ENCODE data around the gene RNASEH2B. TPM values are rescaled to one million over a fixed set of nuclear protein-coding genes. Genes with fewer than 3 reads are reported as not detected.

The RNASEH2B gene
- total and polyA plus RNA-seq, 2 donors (not counting 1 experiment from before 2014, with no cell fraction given), result 64.0 to 151 TPM

- H3K9me3 ChIP-seq (ENCODE audit: control extremely low read depth in 1 of 3, control insufficient read depth in 2 of 3, insufficient read depth in 1 of 3, low read length in 2 of 3), result no peaks in the 10 kb centered on the region
- no peaks in the 10 kb centered on the region for H3K27me3 Mint-ChIP-seq
- ATAC-seq (ENCODE audit: low read depth), result no peak
- CTCF ChIA-PET, result no interaction called here
- no peaks in the 10 kb centered on the region for H3K79me2 ChIP-seq (ENCODE audit: control insufficient read depth, insufficient read depth, low read length)
- H3K27ac ChIP-seq (ENCODE audit: low read length in 2 of 2), result no peak overlapping the region
- peaks cover 16 to 19% of the 10 kb centered on the region in 2 donors for H3K4me1 ChIP-seq (ENCODE audit: control insufficient read depth in 2 of 2, insufficient read depth in 2 of 2, low read length in 2 of 2)
- no peak overlapping the region for H3K4me2 ChIP-seq (replicated peaks; ENCODE audit: low read depth, low read length, poor library complexity, severe bottlenecking)
- H2AFZ ChIP-seq (ENCODE audit: insufficient read depth, low read depth, low read length, poor library complexity, severe bottlenecking), result no peak overlapping the region
- intact Hi-C loops (cut with micrococcal nuclease), result no loop called here
- 88% methylated on average over 1 of the region's 4 CpGs for WGBS (ENCODE audit: insufficient coverage)
- H3K9me3 Mint-ChIP-seq (ENCODE audit: insufficient read depth), result no peaks in the 10 kb centered on the region
- no peak for TF ChIP-seq EZH2 (IDR thresholded peaks at IDR 0.05; ENCODE audit: borderline replicate concordance, insufficient read depth, low read depth, low read length, poor library complexity, severe bottlenecking)
- no peak for TF ChIP-seq CTCF (IDR thresholded peaks at IDR 0.05)
- no peak overlapping the region for H3K9ac ChIP-seq (ENCODE audit: low read length)
- H4K20me1 ChIP-seq (ENCODE audit: control insufficient read depth, insufficient read depth, low read length, poor library complexity, severe bottlenecking), result no peaks in the 10 kb centered on the region
- H3K36me3 ChIP-seq (replicated peaks in 1 of 2; ENCODE audit: control extremely low read depth in 1 of 2, control insufficient read depth in 1 of 2, extremely low read depth in 1 of 2, insufficient read depth in 2 of 2, low read length in 1 of 2), result peaks cover 1 to 4% of the 10 kb centered on the region in 2 experiments
- no peaks in the 10 kb centered on the region for H3K27me3 ChIP-seq (replicated peaks in 1 of 4; ENCODE audit: control extremely low read depth in 1 of 4, control insufficient read depth in 3 of 4, insufficient read depth in 4 of 4, low read length in 3 of 4)
- no peak for DNase-seq
- H3K4me1 Mint-ChIP-seq, result peaks cover 22% of the 10 kb centered on the region
- no peak overlapping the region for H3K4me3 ChIP-seq (ENCODE audit: control extremely low read depth in 1 of 5, extremely low read depth in 1 of 5, insufficient read depth in 1 of 5, low read depth in 2 of 5, low read length in 4 of 5)
- H3K27ac Mint-ChIP-seq, result no peak overlapping the region
- no peak overlapping the region for H3K4me3 Mint-ChIP-seq
- POLR2A ChIA-PET, result no interaction called here
These were observed 86.3 kb downstream of the RNASEH2B start for GRCh38 chr13:50995854-50996253.

- H3K27ac Mint-ChIP-seq, result no peak overlapping the region
- H3K4me3 Mint-ChIP-seq, result no peak overlapping the region
- intact Hi-C loops (cut with micrococcal nuclease), result no loop called here
- Histone ChIP-seq H3K9ac (ENCODE audit: low read length) (no peak overlapping the region), H3K4me2 (replicated peaks; ENCODE audit: low read depth, low read length, poor library complexity, severe bottlenecking) (no peak overlapping the region), H3K36me3 (replicated peaks in 1 of 2; ENCODE audit: control extremely low read depth in 1 of 2, control insufficient read depth in 1 of 2, extremely low read depth in 1 of 2, insufficient read depth in 2 of 2, low read length in 1 of 2) (peaks cover 0 to 4% of the 10 kb centered on the region in 2 experiments), H3K27ac (ENCODE audit: low read length in 2 of 2) (no peak overlapping the region), H3K4me3 (ENCODE audit: control extremely low read depth in 1 of 5, extremely low read depth in 1 of 5, insufficient read depth in 1 of 5, low read depth in 2 of 5, low read length in 4 of 5) (no peak overlapping the region), H2AFZ (ENCODE audit: insufficient read depth, low read depth, low read length, poor library complexity, severe bottlenecking) (no peak overlapping the region), H3K4me1 (ENCODE audit: control insufficient read depth in 2 of 2, insufficient read depth in 2 of 2, low read length in 2 of 2) (no peaks in the 10 kb centered on the region), H3K79me2 (ENCODE audit: control insufficient read depth, insufficient read depth, low read length) (no peaks in the 10 kb centered on the region), H3K27me3 (replicated peaks in 1 of 4; ENCODE audit: control extremely low read depth in 1 of 4, control insufficient read depth in 3 of 4, insufficient read depth in 4 of 4, low read length in 3 of 4) (no peaks in the 10 kb centered on the region), H4K20me1 (ENCODE audit: control insufficient read depth, insufficient read depth, low read length, poor library complexity, severe bottlenecking) (no peaks in the 10 kb centered on the region), H3K9me3 (ENCODE audit: control extremely low read depth in 1 of 3, control insufficient read depth in 2 of 3, insufficient read depth in 1 of 3, low read length in 2 of 3) (no peaks in the 10 kb centered on the region)
- no peak for TF ChIP-seq EZH2 (IDR thresholded peaks at IDR 0.05; ENCODE audit: borderline replicate concordance, insufficient read depth, low read depth, low read length, poor library complexity, severe bottlenecking)
- TF ChIP-seq CTCF (IDR thresholded peaks at IDR 0.05), result no peak
- ATAC-seq (ENCODE audit: low read depth) (no peak), DNase-seq (no peak)
- no peaks in the 10 kb centered on the region for H3K9me3 Mint-ChIP-seq (ENCODE audit: insufficient read depth)
- peaks cover 8% of the 10 kb centered on the region for H3K27me3 Mint-ChIP-seq
- CTCF ChIA-PET, result no interaction called here
- no peaks in the 10 kb centered on the region for H3K4me1 Mint-ChIP-seq
- POLR2A ChIA-PET, result no interaction called here
- WGBS (ENCODE audit: insufficient coverage), result 83% methylated on average over 2 of the region's 3 CpGs
These were observed 88.7 kb downstream of the RNASEH2B start for GRCh38 chr13:50998326-50998725.
